WERI-Rb-1 (cell line): Measurements from ENCODE around the gene TFAP2C.

Experiments
- DNase-seq: peaks from one replicate; pipeline ENCODE4 v3.0.0-alpha.2; 2020
- H3K27ac ChIP-seq: fragments of 250-450 bp; sonication (Bioruptor Pico); 2 replicates; pipeline ENCODE4 v1.5.1; 2020; ENCODE audit warnings: mild to moderate bottlenecking, moderate library complexity
- H3K27me3 ChIP-seq: fragments of 250-450 bp; sonication (Bioruptor Pico); 2 replicates; pipeline ENCODE4 v1.5.1; 2021; ENCODE audit warnings: mild to moderate bottlenecking, low read depth, moderate library complexity; ENCODE audit not compliant: insufficient read depth, severe bottlenecking
- H3K36me3 ChIP-seq: fragments of 250-450 bp; sonication (Bioruptor Pico); 2 replicates; pipeline ENCODE4 v1.5.1; 2020; ENCODE audit warnings: mild to moderate bottlenecking, moderate library complexity
- H3K4me3 ChIP-seq: 2 replicates; pipeline ENCODE4 v1.5.1; 2011; ENCODE audit warnings: low read depth, mild to moderate bottlenecking, control low read depth, low read length
- H3K9me3 ChIP-seq: fragments of 250-450 bp; sonication (Bioruptor Pico); 2 replicates; pipeline ENCODE4 v1.5.1; 2021; ENCODE audit warnings: mild to moderate bottlenecking, moderate library complexity; ENCODE audit not compliant: severe bottlenecking
- TF ChIP-seq, protein P1 (sequence below): IDR thresholded peaks from 2 replicates; pipeline ENCODE4 v1.5.1; 2011; ENCODE audit warnings: low read depth, mild to moderate bottlenecking, control low read depth, inconsistent platforms, low read length

The TFAP2C gene

DNA sequence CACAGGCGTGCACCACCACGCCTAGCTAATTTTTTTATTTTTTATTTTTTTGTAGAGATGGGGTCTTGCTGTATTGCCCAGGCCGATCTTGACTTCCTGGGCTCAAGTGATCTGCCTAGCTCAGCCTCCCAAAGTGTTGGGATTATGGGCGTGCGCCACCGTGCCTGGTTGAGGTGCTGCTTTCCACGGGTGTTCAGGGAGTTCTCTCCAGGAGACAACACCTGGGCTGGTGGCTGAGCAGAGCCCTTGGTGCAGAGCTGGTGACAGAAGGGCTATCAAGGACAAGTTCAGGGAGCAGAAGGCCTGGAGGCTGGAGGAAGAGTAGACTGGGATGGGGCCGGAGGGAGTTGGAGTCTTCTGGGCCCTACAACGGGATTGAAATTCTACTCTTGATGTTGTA is 34.6 kb downstream of the TFAP2C start:
- no peak overlapping the region for H3K4me3 ChIP-seq
- no peaks in the 10 kb centered on the region for H3K9me3 ChIP-seq
- no peak for DNase-seq
- H3K27ac ChIP-seq = no peak overlapping the region
- H3K36me3 ChIP-seq = no peaks in the 10 kb centered on the region
- TF ChIP-seq, protein P1, sequence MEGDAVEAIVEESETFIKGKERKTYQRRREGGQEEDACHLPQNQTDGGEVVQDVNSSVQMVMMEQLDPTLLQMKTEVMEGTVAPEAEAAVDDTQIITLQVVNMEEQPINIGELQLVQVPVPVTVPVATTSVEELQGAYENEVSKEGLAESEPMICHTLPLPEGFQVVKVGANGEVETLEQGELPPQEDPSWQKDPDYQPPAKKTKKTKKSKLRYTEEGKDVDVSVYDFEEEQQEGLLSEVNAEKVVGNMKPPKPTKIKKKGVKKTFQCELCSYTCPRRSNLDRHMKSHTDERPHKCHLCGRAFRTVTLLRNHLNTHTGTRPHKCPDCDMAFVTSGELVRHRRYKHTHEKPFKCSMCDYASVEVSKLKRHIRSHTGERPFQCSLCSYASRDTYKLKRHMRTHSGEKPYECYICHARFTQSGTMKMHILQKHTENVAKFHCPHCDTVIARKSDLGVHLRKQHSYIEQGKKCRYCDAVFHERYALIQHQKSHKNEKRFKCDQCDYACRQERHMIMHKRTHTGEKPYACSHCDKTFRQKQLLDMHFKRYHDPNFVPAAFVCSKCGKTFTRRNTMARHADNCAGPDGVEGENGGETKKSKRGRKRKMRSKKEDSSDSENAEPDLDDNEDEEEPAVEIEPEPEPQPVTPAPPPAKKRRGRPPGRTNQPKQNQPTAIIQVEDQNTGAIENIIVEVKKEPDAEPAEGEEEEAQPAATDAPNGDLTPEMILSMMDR = no peak
- peaks cover 81% of the 10 kb centered on the region for H3K27me3 ChIP-seq

DNA sequence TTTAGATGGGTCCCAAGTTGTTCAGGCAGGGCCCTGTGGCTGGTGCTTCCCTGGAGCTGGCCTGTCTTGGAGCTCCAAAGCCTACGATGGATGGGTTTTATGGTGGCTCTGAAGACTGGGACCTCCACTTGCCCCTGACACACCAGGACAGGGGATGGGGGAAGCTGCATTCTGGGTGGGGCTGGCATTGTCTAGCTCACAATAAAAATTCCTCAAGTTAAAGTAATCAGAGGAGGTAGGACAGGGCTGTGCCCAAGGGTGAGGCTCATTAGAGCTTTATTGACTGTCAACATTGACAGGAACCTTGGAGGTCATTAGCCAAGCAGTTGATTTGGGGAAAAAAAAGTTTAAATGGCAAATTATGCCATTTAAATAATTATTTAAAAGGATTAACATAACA is 35.7 kb downstream of the TFAP2C start:
- TF ChIP-seq, protein P1 = no peak
- DNase-seq = no peak
- H3K9me3 ChIP-seq = no peaks in the 10 kb centered on the region
- no peak overlapping the region for H3K27ac ChIP-seq
- H3K4me3 ChIP-seq = no peak overlapping the region
- peaks cover 78% of the 10 kb centered on the region for H3K27me3 ChIP-seq
- no peaks in the 10 kb centered on the region for H3K36me3 ChIP-seq

DNA sequence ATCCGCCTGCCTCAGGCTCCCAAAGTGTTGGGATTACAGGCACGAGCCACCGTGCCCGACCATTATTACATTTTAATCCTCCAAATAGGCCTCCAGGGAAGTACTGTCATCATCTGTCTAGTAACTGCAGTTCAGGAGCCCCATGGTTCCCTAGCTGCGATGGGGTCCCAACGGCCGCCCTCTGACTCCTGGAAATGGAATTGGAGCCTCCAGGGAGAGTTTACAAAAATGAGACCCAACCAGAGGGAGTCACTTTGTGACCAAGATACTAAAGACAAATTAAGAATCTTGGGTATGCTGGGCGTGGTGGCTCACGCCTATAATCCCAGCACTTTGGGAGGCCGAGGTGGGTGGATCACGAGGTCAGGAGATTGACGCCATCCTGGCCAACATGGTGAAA is 36.7 kb downstream of the TFAP2C start:
- no peak for DNase-seq
- Histone ChIP-seq H3K36me3 (no peaks in the 10 kb centered on the region), H3K27me3 (peaks cover 77% of the 10 kb centered on the region), H3K9me3 (no peaks in the 10 kb centered on the region), H3K4me3 (no peak overlapping the region), H3K27ac (no peak overlapping the region)
- TF ChIP-seq, protein P1 = no peak

DNA sequence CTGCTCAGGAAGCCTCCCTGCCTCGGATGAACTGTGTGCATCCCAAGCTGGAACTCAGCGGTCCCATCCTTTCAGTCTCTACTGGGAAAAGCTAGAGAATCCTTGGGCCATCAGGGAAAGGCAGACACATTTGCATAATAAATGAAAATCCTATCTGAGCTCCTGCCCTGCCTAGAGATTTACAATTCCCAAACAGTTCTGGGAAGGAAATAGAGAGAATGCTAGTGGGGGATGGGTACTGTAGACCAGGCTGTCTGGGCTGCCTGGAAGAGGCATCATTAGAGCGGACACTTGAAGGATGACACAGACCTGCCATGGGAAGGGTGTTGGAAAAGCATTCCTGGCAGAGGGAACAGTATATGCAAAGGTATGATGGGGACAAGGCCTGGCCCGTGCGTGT is 44.3 kb downstream of the TFAP2C start:
- Histone ChIP-seq H3K27me3 (peaks cover 74% of the 10 kb centered on the region), H3K27ac (no peak overlapping the region), H3K4me3 (no peak overlapping the region), H3K9me3 (no peaks in the 10 kb centered on the region), H3K36me3 (no peaks in the 10 kb centered on the region)
- no peak for DNase-seq
- TF ChIP-seq, protein P1 = no peak

DNA sequence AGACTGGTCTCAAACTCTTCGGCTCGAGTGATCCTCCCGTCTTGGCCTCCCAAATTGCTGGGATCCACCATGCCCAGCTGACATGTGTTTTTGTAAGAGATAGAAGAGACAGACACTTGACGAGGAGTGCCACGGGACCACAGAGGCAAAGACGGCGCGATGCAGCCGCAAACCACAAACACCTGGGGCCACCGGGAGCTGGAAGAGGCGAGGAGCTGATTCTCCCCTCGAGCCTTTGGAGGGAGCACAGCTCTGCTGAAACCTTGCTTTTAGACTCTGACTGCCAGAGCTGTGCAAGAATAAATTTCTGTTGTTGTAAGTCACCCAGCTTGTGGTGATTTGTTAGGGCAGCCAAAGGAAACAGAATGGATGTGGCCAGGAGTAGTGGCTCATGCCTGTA is 46.9 kb downstream of the TFAP2C start:
- no peak for DNase-seq
- Histone ChIP-seq H3K4me3 (no peak overlapping the region), H3K27ac (no peak overlapping the region), H3K9me3 (no peaks in the 10 kb centered on the region), H3K36me3 (no peaks in the 10 kb centered on the region), H3K27me3 (peaks cover 81% of the 10 kb centered on the region)
- TF ChIP-seq, protein P1 = no peak

DNA sequence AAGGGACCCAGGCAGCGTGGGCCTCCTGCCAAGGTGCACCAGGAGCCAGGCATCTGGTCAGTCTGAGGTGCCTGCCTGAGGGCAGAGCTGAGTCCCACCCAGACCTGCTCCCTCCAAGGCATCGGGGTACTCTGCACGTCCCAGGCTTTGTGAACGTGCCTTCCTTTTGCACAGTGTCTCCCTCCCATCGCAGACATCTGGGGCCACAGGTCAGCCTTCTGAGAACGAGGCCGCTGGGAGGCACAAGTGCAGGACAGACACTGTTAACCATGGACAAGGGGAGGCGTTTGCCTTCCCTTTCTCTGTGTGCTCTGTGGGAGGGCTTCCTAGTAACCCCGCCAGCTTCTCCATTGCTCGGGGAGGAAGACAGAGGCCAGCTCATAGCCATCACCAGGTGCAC is 47.6 kb downstream of the TFAP2C start:
- Histone ChIP-seq H3K36me3 (no peaks in the 10 kb centered on the region), H3K4me3 (no peak overlapping the region), H3K27me3 (peaks cover 80% of the 10 kb centered on the region), H3K27ac (no peak overlapping the region), H3K9me3 (no peaks in the 10 kb centered on the region)
- DNase-seq = no peak
- TF ChIP-seq, protein P1 = no peak
